ACC112 (cell line): ENCODE data around the gene TGFBR3L.
"Not testable (repeated sequence)": the region's sequence is repeated elsewhere in the genome, so short reads cannot be mapped to it uniquely, and the experiment has no call there.

Experiments
- H2AFZ ChIP-seq: fragments of 200-600 bp; sonication (generic); one replicate; pipeline ENCODE4 v1.6.0; 2017; ENCODE audit warnings: antibody characterized with exemption, low read length; ENCODE audit not compliant: unreplicated experiment
- H3K27ac ChIP-seq: fragments of 200-600 bp; sonication (generic); 2 replicates; pipeline ENCODE4 v1.5.1; 2014; ENCODE audit warnings: low read depth, mild to moderate bottlenecking, antibody characterized with exemption, low read length, moderate library complexity
- H3K27me3 ChIP-seq: fragments of 200-600 bp; sonication (generic); 2 replicates; pipeline ENCODE4 v1.6.1; 2014; ENCODE audit warnings: mild to moderate bottlenecking, antibody characterized with exemption, low read length, moderate library complexity, mixed read lengths; ENCODE audit not compliant: insufficient read depth
- H3K36me3 ChIP-seq: fragments of 200-600 bp; sonication (generic); 2 replicates; pipeline ENCODE4 v1.6.1; 2016; ENCODE audit warnings: mild to moderate bottlenecking, antibody characterized with exemption, low read length, moderate library complexity, mixed read lengths; ENCODE audit not compliant: insufficient read depth
- H3K4me1 ChIP-seq: fragments of 200-600 bp; sonication (generic); one replicate; pipeline ENCODE4 v1.6.1; 2016; ENCODE audit warnings: low read length, mixed read lengths; ENCODE audit not compliant: insufficient read depth, unreplicated experiment, control insufficient read depth
- H3K4me3 ChIP-seq: fragments of 200-600 bp; sonication (generic); 2 replicates; pipeline ENCODE4 v1.5.1; 2014; ENCODE audit warnings: mild to moderate bottlenecking, low read depth, low read length
- H3K79me2 ChIP-seq: fragments of 200-600 bp; sonication (generic); one replicate; pipeline ENCODE4 v1.6.0; 2016; ENCODE audit warnings: low read length; ENCODE audit not compliant: control insufficient read depth, unreplicated experiment, insufficient read depth

Gene TGFBR3L

GRCh38 chr19:7953576-7953975 lies 38.9 kb downstream of the TGFBR3L start:
- Histone ChIP-seq H3K36me3 (no peaks in the 10 kb centered on the region), H3K79me2 (no peaks in the 10 kb centered on the region), H3K27me3 (no peaks in the 10 kb centered on the region), H3K4me1 (no peaks in the 10 kb centered on the region), H2AFZ (no peak overlapping the region), H3K4me3 (no peak overlapping the region), H3K27ac (no peak overlapping the region)

GRCh38 chr19:7955696-7956095 lies 41.1 kb downstream of the TGFBR3L start:
- Histone ChIP-seq H3K27ac (no peak overlapping the region), H3K4me1 (no peaks in the 10 kb centered on the region), H3K79me2 (no peaks in the 10 kb centered on the region), H3K36me3 (no peaks in the 10 kb centered on the region), H3K27me3 (no peaks in the 10 kb centered on the region), H3K4me3 (no peak overlapping the region), H2AFZ (no peak overlapping the region)

- Histone ChIP-seq H3K27ac (no peak overlapping the region), H3K4me3 (no peak overlapping the region), H3K36me3 (no peaks in the 10 kb centered on the region), H3K79me2 (no peaks in the 10 kb centered on the region), H3K4me1 (no peaks in the 10 kb centered on the region), H2AFZ (no peak overlapping the region), H3K27me3 (no peaks in the 10 kb centered on the region)
Observed at GRCh38 chr19:7959211-7959610, 44.6 kb downstream of the TGFBR3L start.

GRCh38 chr19:7961082-7961481 lies 46.5 kb downstream of the TGFBR3L start:
- H3K4me1 ChIP-seq, H3K4me3 ChIP-seq, H3K36me3 ChIP-seq, H3K79me2 ChIP-seq, H3K27ac ChIP-seq, H3K27me3 ChIP-seq, H2AFZ ChIP-seq: not testable (repeated sequence)

- Histone ChIP-seq H2AFZ (no peak overlapping the region), H3K36me3 (no peaks in the 10 kb centered on the region), H3K4me3 (no peak overlapping the region), H3K27me3 (no peaks in the 10 kb centered on the region), H3K27ac (no peak overlapping the region), H3K79me2 (no peaks in the 10 kb centered on the region), H3K4me1 (no peaks in the 10 kb centered on the region)
Observed at GRCh38 chr19:7961920-7962626, 47.4 kb downstream of the TGFBR3L start.

- Histone ChIP-seq H3K4me3 (no peak overlapping the region), H3K27me3 (no peaks in the 10 kb centered on the region), H3K79me2 (no peaks in the 10 kb centered on the region), H2AFZ (no peak overlapping the region), H3K36me3 (no peaks in the 10 kb centered on the region), H3K4me1 (no peaks in the 10 kb centered on the region), H3K27ac (no peak overlapping the region)
Observed at GRCh38 chr19:7962644-7963268, 48.1 kb downstream of the TGFBR3L start.

GRCh38 chr19:7963566-7963965 lies 48.9 kb downstream of the TGFBR3L start:
- H3K36me3 ChIP-seq: no peaks in the 10 kb centered on the region
- H3K79me2 ChIP-seq: no peaks in the 10 kb centered on the region
- H3K4me3 ChIP-seq: no peak overlapping the region
- no peaks in the 10 kb centered on the region for H3K4me1 ChIP-seq
- no peaks in the 10 kb centered on the region for H3K27me3 ChIP-seq
- no peak overlapping the region for H3K27ac ChIP-seq
- no peak overlapping the region for H2AFZ ChIP-seq

- H3K4me3 ChIP-seq: no peak overlapping the region
Observed at GRCh38 chr19:7965259-7965841, 50.7 kb downstream of the TGFBR3L start.

GRCh38 chr19:7965921-7966665 lies 51.5 kb downstream of the TGFBR3L start:
- Histone ChIP-seq H2AFZ (no peak overlapping the region), H3K27ac (no peak overlapping the region), H3K27me3 (no peaks in the 10 kb centered on the region), H3K4me1 (no peaks in the 10 kb centered on the region), H3K79me2 (no peaks in the 10 kb centered on the region), H3K36me3 (no peaks in the 10 kb centered on the region), H3K4me3 (no peak overlapping the region)

More at GRCh38 chr19:7965259-7965841, 50.7 kb downstream of the TGFBR3L start:
- no peaks in the 10 kb centered on the region for H3K36me3 ChIP-seq
- H3K79me2 ChIP-seq: no peaks in the 10 kb centered on the region
- no peak overlapping the region for H2AFZ ChIP-seq
- H3K27ac ChIP-seq: no peak overlapping the region
- H3K4me1 ChIP-seq: no peaks in the 10 kb centered on the region
- no peaks in the 10 kb centered on the region for H3K27me3 ChIP-seq

GRCh38 chr19:7968008-7968795 lies 53.6 kb downstream of the TGFBR3L start:
- Histone ChIP-seq H3K27ac (no peak overlapping the region), H3K79me2 (no peaks in the 10 kb centered on the region), H3K36me3 (no peaks in the 10 kb centered on the region), H3K4me3 (no peak overlapping the region), H3K27me3 (no peaks in the 10 kb centered on the region), H2AFZ (no peak overlapping the region), H3K4me1 (no peaks in the 10 kb centered on the region)
